ENCODE results near the gene SLC9A9. TPM values are rescaled to one million over a fixed set of nuclear protein-coding genes. Genes with fewer than 3 reads are reported as not detected.

SLC9A9 gene
- total RNA-seq, 3 donors from 2014 or later (not counting 1 experiment from before 2014, with no cell fraction given): 24.0 to 29.1 (median 27.2) TPM

DNA sequence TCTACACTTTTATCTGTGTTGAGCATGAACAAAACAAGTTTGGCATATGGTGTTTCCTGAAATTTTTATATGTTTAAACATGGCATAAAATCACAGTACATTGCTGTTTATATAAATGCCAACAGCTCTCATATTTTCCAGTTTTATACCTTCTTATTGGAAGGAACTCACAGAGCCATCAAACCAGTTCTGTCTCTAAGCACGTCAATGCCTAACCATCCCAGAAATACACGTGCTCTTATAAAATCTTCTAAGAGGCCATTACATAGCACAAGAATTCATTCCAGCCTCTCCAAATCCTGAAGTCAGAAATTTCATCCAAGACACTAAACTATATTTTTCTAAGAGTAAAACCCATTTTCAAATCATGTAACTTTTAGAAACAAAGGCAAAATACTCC lies 20.8 kb downstream of the SLC9A9 start:
- Histone ChIP-seq H3K9me3 (ENCODE audit: control insufficient read depth, insufficient read depth, low read length) (no peaks in the 10 kb centered on the region), H3K27ac (ENCODE audit: low read length) (no peak overlapping the region), H3K27me3 (ENCODE audit: control insufficient read depth, insufficient read depth, low read length) (no peaks in the 10 kb centered on the region), H3K36me3 (ENCODE audit: control insufficient read depth, insufficient read depth, low read length) (no peaks in the 10 kb centered on the region), H3K4me3 (ENCODE audit: low read length) (no peak overlapping the region), H3K4me1 (ENCODE audit: control insufficient read depth, insufficient read depth, low read length) (peaks cover 11% of the 10 kb centered on the region)
- DNase-seq (no peak), ATAC-seq (no peak)
- no peaks in the 10 kb centered on the region for H3K36me3 Mint-ChIP-seq
- peaks cover 43 to 44% of the 10 kb centered on the region in 2 donors for H3K4me1 Mint-ChIP-seq
- peaks cover 0 to 3% of the 10 kb centered on the region in 2 donors for H3K9me3 Mint-ChIP-seq
- H3K4me3 Mint-ChIP-seq: no peak overlapping the region
- TF ChIP-seq, protein P1, sequence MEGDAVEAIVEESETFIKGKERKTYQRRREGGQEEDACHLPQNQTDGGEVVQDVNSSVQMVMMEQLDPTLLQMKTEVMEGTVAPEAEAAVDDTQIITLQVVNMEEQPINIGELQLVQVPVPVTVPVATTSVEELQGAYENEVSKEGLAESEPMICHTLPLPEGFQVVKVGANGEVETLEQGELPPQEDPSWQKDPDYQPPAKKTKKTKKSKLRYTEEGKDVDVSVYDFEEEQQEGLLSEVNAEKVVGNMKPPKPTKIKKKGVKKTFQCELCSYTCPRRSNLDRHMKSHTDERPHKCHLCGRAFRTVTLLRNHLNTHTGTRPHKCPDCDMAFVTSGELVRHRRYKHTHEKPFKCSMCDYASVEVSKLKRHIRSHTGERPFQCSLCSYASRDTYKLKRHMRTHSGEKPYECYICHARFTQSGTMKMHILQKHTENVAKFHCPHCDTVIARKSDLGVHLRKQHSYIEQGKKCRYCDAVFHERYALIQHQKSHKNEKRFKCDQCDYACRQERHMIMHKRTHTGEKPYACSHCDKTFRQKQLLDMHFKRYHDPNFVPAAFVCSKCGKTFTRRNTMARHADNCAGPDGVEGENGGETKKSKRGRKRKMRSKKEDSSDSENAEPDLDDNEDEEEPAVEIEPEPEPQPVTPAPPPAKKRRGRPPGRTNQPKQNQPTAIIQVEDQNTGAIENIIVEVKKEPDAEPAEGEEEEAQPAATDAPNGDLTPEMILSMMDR (IDR thresholded peaks at IDR 0.05): no peak
- intact Hi-C loops (cut with micrococcal nuclease): no loop called here
- H3K27ac Mint-ChIP-seq: peak overlapping the region in 1 of 2 donors; percentile 4
- WGBS (ENCODE audit: insufficient coverage): 89% methylated on average over 2 of the region's 2 CpGs
- no peaks in the 10 kb centered on the region for H3K27me3 Mint-ChIP-seq (ENCODE audit: low read depth in 2 of 2)

DNA sequence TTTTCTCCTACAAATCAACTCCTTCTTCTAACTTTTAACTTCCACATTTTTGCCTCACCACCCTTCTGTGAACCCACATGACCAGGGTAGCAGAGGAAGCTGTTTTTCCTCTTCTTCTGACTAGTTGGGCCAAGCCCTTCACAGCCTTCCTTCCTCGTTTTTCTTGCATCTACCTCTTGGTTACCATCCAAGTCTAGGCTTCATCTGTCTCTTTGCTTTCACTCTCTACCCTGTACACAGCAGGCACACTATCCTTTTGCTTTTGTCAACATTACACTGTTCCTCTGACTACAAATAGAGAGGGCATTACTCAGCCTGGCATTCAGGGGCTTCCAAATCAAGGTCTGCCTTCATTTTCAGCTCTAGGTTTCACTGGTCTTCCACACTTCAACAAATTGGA lies 22.0 kb downstream of the SLC9A9 start:
- Histone ChIP-seq H3K27ac (ENCODE audit: low read length) (no peak overlapping the region), H3K4me1 (ENCODE audit: control insufficient read depth, insufficient read depth, low read length) (peaks cover 18% of the 10 kb centered on the region), H3K9me3 (ENCODE audit: control insufficient read depth, insufficient read depth, low read length) (no peaks in the 10 kb centered on the region), H3K36me3 (ENCODE audit: control insufficient read depth, insufficient read depth, low read length) (no peaks in the 10 kb centered on the region), H3K27me3 (ENCODE audit: control insufficient read depth, insufficient read depth, low read length) (no peaks in the 10 kb centered on the region), H3K4me3 (ENCODE audit: low read length) (no peak overlapping the region)
- ATAC-seq (no peak), DNase-seq (no peak)
- WGBS (ENCODE audit: insufficient coverage): 33% methylated on average over 1 of the region's 1 CpG
- TF ChIP-seq, protein P1 (IDR thresholded peaks at IDR 0.05): no peak
- H3K27me3 Mint-ChIP-seq (ENCODE audit: low read depth in 2 of 2): no peaks in the 10 kb centered on the region
- H3K27ac Mint-ChIP-seq: peak overlapping the region; percentile 27 to 75
- intact Hi-C loops (cut with micrococcal nuclease): no loop called here
- peaks cover 0 to 3% of the 10 kb centered on the region in 2 donors for H3K9me3 Mint-ChIP-seq
- no peaks in the 10 kb centered on the region for H3K36me3 Mint-ChIP-seq
- peak overlapping the region; percentile 15 for H3K4me3 Mint-ChIP-seq
- H3K4me1 Mint-ChIP-seq: peaks cover 44 to 51% of the 10 kb centered on the region in 2 donors

- H3K27ac ChIP-seq (ENCODE audit: low read length): no peak overlapping the region
- H3K9me3 Mint-ChIP-seq: peaks cover 0 to 3% of the 10 kb centered on the region in 2 donors
- H3K4me3 Mint-ChIP-seq: peak overlapping the region; percentile 66
- H3K27me3 ChIP-seq (ENCODE audit: control insufficient read depth, insufficient read depth, low read length): no peaks in the 10 kb centered on the region
- H3K4me1 ChIP-seq (ENCODE audit: control insufficient read depth, insufficient read depth, low read length): peaks cover 18% of the 10 kb centered on the region
- no peaks in the 10 kb centered on the region for H3K36me3 Mint-ChIP-seq
- no peaks in the 10 kb centered on the region for H3K9me3 ChIP-seq (ENCODE audit: control insufficient read depth, insufficient read depth, low read length)
- intact Hi-C loops (cut with micrococcal nuclease): loop anchor here (1.0 kb wide), 1 partner anchor 23 kb away; the partner anchor contains the start of gene SLC9A9
- H3K4me3 ChIP-seq (ENCODE audit: low read length): no peak overlapping the region
- H3K27me3 Mint-ChIP-seq (ENCODE audit: low read depth in 2 of 2): no peaks in the 10 kb centered on the region
- no peaks in the 10 kb centered on the region for H3K36me3 ChIP-seq (ENCODE audit: control insufficient read depth, insufficient read depth, low read length)
- peak overlapping the region; percentile 27 to 75 for H3K27ac Mint-ChIP-seq
- DNase-seq (peak in 1 of 2 donors; percentile 69), ATAC-seq (peak; percentile 93 to 98 (median 96))
- H3K4me1 Mint-ChIP-seq: peaks cover 41 to 59% of the 10 kb centered on the region in 2 donors
- TF ChIP-seq, protein P1 (IDR thresholded peaks at IDR 0.05): no peak
- whole genome bisulfite sequencing (ENCODE audit: insufficient coverage): 0% methylated on average over 1 of the region's 3 CpGs
Observed at GRCh38 chr3:143825513-143825912, 22.8 kb downstream of the SLC9A9 start.

Measured in natural killer cell (primary cell).